ENCODE results near the gene FBXL17.

Gene FBXL17

DNA sequence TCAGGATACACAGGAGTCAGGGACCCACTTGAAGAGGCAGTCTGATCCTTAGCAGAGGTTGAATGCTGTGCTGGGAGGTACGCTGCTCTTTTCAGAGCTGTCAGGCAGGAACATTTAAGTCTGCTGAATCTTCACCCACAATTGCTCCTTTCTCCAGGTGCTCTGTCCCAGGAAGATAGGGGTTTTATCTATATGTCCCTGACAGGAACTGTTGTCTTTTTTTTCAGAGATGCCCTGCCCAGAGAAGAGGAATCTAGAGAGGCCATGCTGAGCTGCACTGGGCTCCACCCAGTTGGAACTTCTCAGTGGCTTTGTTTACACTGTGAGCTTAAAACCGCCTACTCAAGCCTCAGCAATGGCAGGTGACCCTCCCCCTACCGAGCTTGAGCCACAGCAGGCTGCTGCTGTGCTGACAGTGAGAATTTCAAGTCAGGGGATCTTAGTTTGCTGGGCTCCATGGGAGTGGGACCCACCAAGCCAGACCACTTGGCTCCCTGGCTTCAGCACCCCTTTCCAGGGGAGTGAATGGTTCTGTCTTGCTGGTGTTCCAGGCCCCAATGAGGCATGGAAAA lies 169.0 kb downstream of the FBXL17 start:
- no peak for DNase-seq
- H3K4me2 ChIP-seq (ENCODE audit: insufficient read depth, low read length), result no peak overlapping the region

DNA sequence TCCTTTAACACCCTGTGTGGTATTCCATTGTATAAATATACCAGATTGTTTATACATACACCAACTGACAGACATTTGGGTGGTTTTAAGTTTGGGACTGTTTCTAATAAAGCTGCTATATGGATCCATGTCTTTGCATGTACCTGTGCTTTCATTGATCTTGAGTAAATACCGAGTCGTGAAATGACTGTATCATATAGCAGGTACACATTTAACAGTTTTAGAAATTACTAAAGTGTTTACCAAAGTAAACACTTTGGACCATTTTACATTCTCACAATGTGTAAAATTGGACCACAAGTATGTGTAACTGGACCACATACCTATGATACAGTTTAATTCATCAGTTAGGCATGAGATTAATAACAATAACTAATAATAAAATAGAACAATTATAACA lies 175.2 kb downstream of the FBXL17 start:
- TF ChIP-seq, protein P1, sequence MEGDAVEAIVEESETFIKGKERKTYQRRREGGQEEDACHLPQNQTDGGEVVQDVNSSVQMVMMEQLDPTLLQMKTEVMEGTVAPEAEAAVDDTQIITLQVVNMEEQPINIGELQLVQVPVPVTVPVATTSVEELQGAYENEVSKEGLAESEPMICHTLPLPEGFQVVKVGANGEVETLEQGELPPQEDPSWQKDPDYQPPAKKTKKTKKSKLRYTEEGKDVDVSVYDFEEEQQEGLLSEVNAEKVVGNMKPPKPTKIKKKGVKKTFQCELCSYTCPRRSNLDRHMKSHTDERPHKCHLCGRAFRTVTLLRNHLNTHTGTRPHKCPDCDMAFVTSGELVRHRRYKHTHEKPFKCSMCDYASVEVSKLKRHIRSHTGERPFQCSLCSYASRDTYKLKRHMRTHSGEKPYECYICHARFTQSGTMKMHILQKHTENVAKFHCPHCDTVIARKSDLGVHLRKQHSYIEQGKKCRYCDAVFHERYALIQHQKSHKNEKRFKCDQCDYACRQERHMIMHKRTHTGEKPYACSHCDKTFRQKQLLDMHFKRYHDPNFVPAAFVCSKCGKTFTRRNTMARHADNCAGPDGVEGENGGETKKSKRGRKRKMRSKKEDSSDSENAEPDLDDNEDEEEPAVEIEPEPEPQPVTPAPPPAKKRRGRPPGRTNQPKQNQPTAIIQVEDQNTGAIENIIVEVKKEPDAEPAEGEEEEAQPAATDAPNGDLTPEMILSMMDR (IDR thresholded peaks at IDR 0.05; ENCODE audit: borderline replicate concordance, extremely low read depth, low read length, poor library complexity, severe bottlenecking), result no peak
- TF ChIP-seq EZH2 (IDR thresholded peaks at IDR 0.05; ENCODE audit: borderline replicate concordance, low read depth, low read length, severe bottlenecking), result no peak
- DNase-seq (no peak), ATAC-seq (ENCODE audit: insufficient read depth, low read depth) (no peak)
- H3K9me3 ChIP-seq (ENCODE audit: insufficient read depth, low read length, severe bottlenecking), result no peaks in the 10 kb centered on the region
- no peaks in the 10 kb centered on the region for H3K79me2 ChIP-seq (ENCODE audit: insufficient read depth, low read length)
- H2AFZ ChIP-seq (ENCODE audit: low read depth, low read length), result no peak overlapping the region
- H3K27me3 ChIP-seq (ENCODE audit: insufficient read depth, low read length, poor library complexity), result no peaks in the 10 kb centered on the region
- H3K27ac ChIP-seq (ENCODE audit: low read length), result no peak overlapping the region
- H3K4me1 ChIP-seq (ENCODE audit: insufficient read depth, low read length), result no peaks in the 10 kb centered on the region
- H3K36me3 ChIP-seq (ENCODE audit: insufficient read depth, low read length), result no peaks in the 10 kb centered on the region
- H4K20me1 ChIP-seq (ENCODE audit: insufficient read depth, low read length), result no peaks in the 10 kb centered on the region
- no peak overlapping the region for H3K4me2 ChIP-seq (ENCODE audit: insufficient read depth, low read length)
- no peak overlapping the region for H3K9ac ChIP-seq (ENCODE audit: low read depth, low read length)
- H3K4me3 ChIP-seq (ENCODE audit: low read depth in 1 of 2, low read length in 2 of 2), result no peak overlapping the region

More for the DNA sequence above, 169.0 kb downstream of the FBXL17 start:
- H4K20me1 ChIP-seq (ENCODE audit: insufficient read depth, low read length), result no peaks in the 10 kb centered on the region
- no peaks in the 10 kb centered on the region for H3K79me2 ChIP-seq (ENCODE audit: insufficient read depth, low read length)
- H3K27me3 ChIP-seq (ENCODE audit: insufficient read depth, low read length, poor library complexity), result no peaks in the 10 kb centered on the region
- no peak overlapping the region for H3K9ac ChIP-seq (ENCODE audit: low read depth, low read length)
- H3K9me3 ChIP-seq (ENCODE audit: insufficient read depth, low read length, severe bottlenecking), result no peaks in the 10 kb centered on the region
- H3K4me3 ChIP-seq (ENCODE audit: low read depth in 1 of 2, low read length in 2 of 2), result no peak overlapping the region
- H3K27ac ChIP-seq (ENCODE audit: low read length), result no peak overlapping the region
- H3K4me1 ChIP-seq (ENCODE audit: insufficient read depth, low read length), result no peaks in the 10 kb centered on the region
- no peak overlapping the region for H2AFZ ChIP-seq (ENCODE audit: low read depth, low read length)
- no peaks in the 10 kb centered on the region for H3K36me3 ChIP-seq (ENCODE audit: insufficient read depth, low read length)
- TF ChIP-seq, protein P1 (IDR thresholded peaks at IDR 0.05; ENCODE audit: borderline replicate concordance, extremely low read depth, low read length, poor library complexity, severe bottlenecking), result no peak
- TF ChIP-seq EZH2 (IDR thresholded peaks at IDR 0.05; ENCODE audit: borderline replicate concordance, low read depth, low read length, severe bottlenecking), result no peak
- ATAC-seq (ENCODE audit: insufficient read depth, low read depth), result no peak

GRCh38 chr5:108201721-108202120 lies 180.2 kb downstream of the FBXL17 start:
- no peaks in the 10 kb centered on the region for H3K79me2 ChIP-seq (ENCODE audit: insufficient read depth, low read length)
- H3K4me2 ChIP-seq (ENCODE audit: insufficient read depth, low read length), result no peak overlapping the region
- TF ChIP-seq, protein P1 (IDR thresholded peaks at IDR 0.05; ENCODE audit: borderline replicate concordance, extremely low read depth, low read length, poor library complexity, severe bottlenecking), result peak; percentile 27
- no peak for TF ChIP-seq EZH2 (IDR thresholded peaks at IDR 0.05; ENCODE audit: borderline replicate concordance, low read depth, low read length, severe bottlenecking)
- H4K20me1 ChIP-seq (ENCODE audit: insufficient read depth, low read length), result no peaks in the 10 kb centered on the region
- DNase-seq, result no peak
- no peaks in the 10 kb centered on the region for H3K36me3 ChIP-seq (ENCODE audit: insufficient read depth, low read length)
- H3K27me3 ChIP-seq (ENCODE audit: insufficient read depth, low read length, poor library complexity), result no peaks in the 10 kb centered on the region
- no peaks in the 10 kb centered on the region for H3K9me3 ChIP-seq (ENCODE audit: insufficient read depth, low read length, severe bottlenecking)
- no peak overlapping the region for H2AFZ ChIP-seq (ENCODE audit: low read depth, low read length)
- H3K27ac ChIP-seq (ENCODE audit: low read length), result no peak overlapping the region
- no peaks in the 10 kb centered on the region for H3K4me1 ChIP-seq (ENCODE audit: insufficient read depth, low read length)
- ATAC-seq (ENCODE audit: insufficient read depth, low read depth), result no peak
- no peak overlapping the region for H3K4me3 ChIP-seq (ENCODE audit: low read depth in 1 of 2, low read length in 2 of 2)
- no peak overlapping the region for H3K9ac ChIP-seq (ENCODE audit: low read depth, low read length)

Measured in DND-41 (cell line).